Measurements from ENCODE around the gene RNF149.
"Not testable (repeated sequence)": the region's sequence is repeated elsewhere in the genome, so short reads cannot be mapped to it uniquely, and the experiment has no call there.

The RNF149 gene

DNA sequence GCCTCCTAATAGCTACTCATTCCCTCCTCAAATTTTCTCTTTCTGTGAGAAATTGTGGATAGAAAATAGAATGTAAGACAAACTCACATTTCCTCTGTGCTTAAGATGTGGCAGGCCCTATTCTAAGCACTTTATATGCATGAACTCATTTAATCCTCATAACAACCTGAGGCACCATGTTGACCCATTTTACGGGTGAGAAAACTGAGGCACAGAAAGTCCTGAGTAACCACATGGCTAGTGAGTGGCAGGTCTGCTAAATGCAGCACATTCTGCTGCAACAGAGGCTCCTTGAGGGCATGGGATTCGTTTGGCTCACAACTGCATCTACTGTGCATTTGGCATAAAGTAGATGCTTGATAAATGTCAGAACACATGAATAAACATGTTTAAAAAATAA lies 22.7 kb upstream of the RNF149 start:
- no peak overlapping the region for H3K4me3 ChIP-seq (ENCODE audit: low read depth, low read length)
- in situ Hi-C loops (cut with HindIII; ENCODE audit: low sequenced_read_pairs), result no loop called here
- TF ChIP-seq CTCF (IDR thresholded peaks at IDR 0.05; ENCODE audit: low read depth, low read length), result no peak
- no peak for DNase-seq (ENCODE audit: low read depth, low spot score)

- peak; percentile 49 for DNase-seq (ENCODE audit: low read depth, low spot score)
- in situ Hi-C loops (cut with HindIII; ENCODE audit: low sequenced_read_pairs), result no loop called here
- TF ChIP-seq CTCF (IDR thresholded peaks at IDR 0.05; ENCODE audit: low read depth, low read length), result no peak
- H3K4me3 ChIP-seq (ENCODE audit: low read depth, low read length), result no peak overlapping the region
Observed at GRCh38 chr2:101330253-101330933, 21.9 kb upstream of the RNF149 start.

GRCh38 chr2:101329026-101329425 lies 20.5 kb upstream of the RNF149 start:
- no peak for DNase-seq (ENCODE audit: low read depth, low spot score)
- in situ Hi-C loops (cut with HindIII; ENCODE audit: low sequenced_read_pairs), result no loop called here
- no peak for TF ChIP-seq CTCF (IDR thresholded peaks at IDR 0.05; ENCODE audit: low read depth, low read length)
- H3K4me3 ChIP-seq (ENCODE audit: low read depth, low read length), result no peak overlapping the region

DNA sequence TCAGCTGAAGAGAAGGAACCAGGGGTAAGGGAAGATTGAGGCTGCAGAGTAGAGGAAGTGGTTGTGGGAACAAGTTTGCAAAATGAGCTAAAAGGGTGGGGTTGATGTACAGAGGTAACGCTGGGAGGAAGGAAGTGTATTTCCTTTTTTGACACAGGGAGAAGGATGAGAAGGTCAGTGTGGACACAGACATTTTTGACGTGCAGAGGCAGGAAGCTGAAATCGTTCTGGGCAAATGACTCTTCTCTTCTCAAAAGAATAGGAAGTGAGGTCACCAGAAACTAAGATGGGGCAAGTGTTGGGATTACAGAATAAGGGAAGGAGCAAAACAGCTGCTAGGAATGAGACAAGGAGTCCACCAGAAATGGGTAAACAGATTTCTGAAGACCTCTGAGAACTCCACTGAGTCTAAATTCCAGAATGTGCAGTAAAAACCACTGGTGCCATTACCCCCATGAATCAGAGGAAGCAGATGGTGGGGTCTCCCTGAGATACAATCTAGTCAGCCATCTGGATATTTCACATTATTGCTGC lies 20.0 kb upstream of the RNF149 start:
- in situ Hi-C loops (cut with HindIII; ENCODE audit: low sequenced_read_pairs), result no loop called here
- peak; percentile 68 for DNase-seq (ENCODE audit: low read depth, low spot score)
- TF ChIP-seq CTCF (IDR thresholded peaks at IDR 0.05; ENCODE audit: low read depth, low read length), result no peak
- H3K4me3 ChIP-seq (ENCODE audit: low read depth, low read length), result no peak overlapping the region

DNA sequence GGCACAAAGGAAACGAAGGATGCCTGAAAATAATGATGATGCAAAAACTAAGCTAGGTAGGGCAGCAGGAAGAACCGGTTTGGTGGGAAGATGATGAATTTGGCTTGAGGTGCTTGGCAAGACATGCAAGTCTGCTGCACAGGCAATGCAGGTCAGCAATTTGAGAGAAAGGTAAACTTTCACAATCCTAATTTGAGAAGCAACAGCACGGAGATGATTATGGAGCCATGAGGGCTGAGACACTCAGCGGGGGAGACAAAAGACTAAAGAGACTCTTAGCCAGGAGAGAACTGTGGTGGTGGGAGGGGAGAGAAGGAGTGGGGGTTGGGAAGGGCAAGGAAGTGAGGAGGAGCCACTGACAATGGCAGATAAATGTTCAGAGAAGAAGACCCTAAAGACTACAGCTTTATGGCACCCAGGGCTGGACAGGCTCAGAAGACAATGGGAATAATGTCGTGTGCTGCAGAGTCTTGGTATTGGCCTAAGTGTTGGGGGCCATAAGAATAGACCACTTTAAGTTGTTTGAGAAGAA lies 19.4 kb upstream of the RNF149 start:
- H3K4me3 ChIP-seq (ENCODE audit: low read depth, low read length), result no peak overlapping the region
- TF ChIP-seq CTCF (IDR thresholded peaks at IDR 0.05; ENCODE audit: low read depth, low read length), result no peak
- DNase-seq (ENCODE audit: low read depth, low spot score), result no peak
- in situ Hi-C loops (cut with HindIII; ENCODE audit: low sequenced_read_pairs), result no loop called here

DNA sequence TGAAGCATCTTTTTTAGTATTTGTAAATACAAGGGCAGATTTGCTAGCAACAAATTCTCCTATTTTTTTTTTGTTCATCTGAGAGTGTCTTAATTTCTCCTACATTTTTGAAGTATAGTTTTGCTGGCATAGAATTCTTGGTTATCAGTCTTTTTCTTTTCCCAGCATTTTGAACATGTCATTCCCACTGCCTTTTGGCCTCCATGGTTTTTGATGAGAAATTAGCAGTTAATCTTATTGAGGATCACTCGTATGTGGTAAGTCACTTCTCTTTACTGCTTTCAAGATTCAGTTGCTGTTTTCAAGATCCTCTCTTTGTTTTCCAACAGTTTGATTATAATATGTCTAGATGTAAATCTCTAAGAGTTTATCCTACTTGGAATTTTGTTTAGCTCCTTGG lies 16.9 kb upstream of the RNF149 start:
- in situ Hi-C loops (cut with HindIII; ENCODE audit: low sequenced_read_pairs), result no loop called here
- no peak overlapping the region for H3K4me3 ChIP-seq (ENCODE audit: low read depth, low read length)
- no peak for TF ChIP-seq CTCF (IDR thresholded peaks at IDR 0.05; ENCODE audit: low read depth, low read length)
- no peak for DNase-seq (ENCODE audit: low read depth, low spot score)

DNA sequence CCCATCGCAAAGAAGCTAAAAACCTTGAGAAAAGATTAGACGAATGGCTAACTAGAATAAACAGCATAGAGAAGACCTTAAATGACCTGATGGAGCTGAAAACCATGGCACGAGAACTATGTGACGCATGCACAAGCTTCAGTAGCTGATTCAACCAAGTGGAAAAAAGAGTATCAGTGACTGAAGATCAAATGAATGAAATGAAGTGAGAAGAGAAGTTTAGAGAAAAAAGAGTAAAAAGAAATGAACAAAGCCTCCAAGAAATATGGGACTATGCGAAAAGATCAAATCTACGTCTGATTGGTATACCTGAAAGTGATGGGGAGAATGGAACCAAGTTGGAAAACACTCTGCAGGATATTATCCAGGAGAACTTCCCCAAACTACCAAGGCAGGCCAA lies 8.1 kb upstream of the RNF149 start:
- H3K4me3 ChIP-seq (ENCODE audit: low read depth, low read length); DNase-seq (ENCODE audit: low read depth, low spot score); in situ Hi-C loops (cut with HindIII; ENCODE audit: low sequenced_read_pairs): not testable (repeated sequence)

Data from astrocyte of the spinal cord (primary cell).